ENCODE results near the gene RRAS2.

The RRAS2 gene

GRCh38 chr11:14378171-14378570 is 19.2 kb upstream of the RRAS2 start:
- H3K18ac ChIP-seq (ENCODE audit: low read length), result no peak overlapping the region
- H3K79me1 ChIP-seq (ENCODE audit: low read depth, low read length), result no peaks in the 10 kb centered on the region
- no peak overlapping the region for H2BK120ac ChIP-seq (ENCODE audit: low read depth, low read length)
- H3K4me3 ChIP-seq (ENCODE audit: low read length in 2 of 2), result peak overlapping the region in 1 of 2 donors; percentile 43
- H3K27ac ChIP-seq (replicated peaks; ENCODE audit: low read length), result no peak overlapping the region
- no peaks in the 10 kb centered on the region for H3K4me1 ChIP-seq (ENCODE audit: control insufficient read depth in 2 of 2, insufficient read depth in 1 of 2, low read depth in 1 of 2, low read length in 2 of 2)
- no peak overlapping the region for H3K4ac ChIP-seq (ENCODE audit: low read length)
- no peak for DNase-seq (ENCODE audit: low spot score)
- H3K14ac ChIP-seq (ENCODE audit: low read length), result no peak overlapping the region
- no peak overlapping the region for H2BK12ac ChIP-seq (ENCODE audit: low read length)
- no peak overlapping the region for H2BK15ac ChIP-seq (ENCODE audit: low read length)
- H4K91ac ChIP-seq (ENCODE audit: low read depth, low read length, poor library complexity), result no peak overlapping the region
- H3K27me3 ChIP-seq (ENCODE audit: control insufficient read depth in 3 of 3, insufficient read depth in 3 of 3, low read depth in 1 of 3, low read length in 3 of 3), result peaks cover 0 to 74% (median 17%) of the 10 kb centered on the region in 3 experiments
- H3K23ac ChIP-seq (ENCODE audit: low read depth, low read length, poor library complexity), result no peak overlapping the region
- H3K9me3 ChIP-seq (replicated peaks in 1 of 2; ENCODE audit: control insufficient read depth in 2 of 2, insufficient read depth in 1 of 2, low read depth in 1 of 2, low read length in 2 of 2), result peaks cover 2 to 3% of the 10 kb centered on the region in 2 donors
- no peak overlapping the region for H4K8ac ChIP-seq (ENCODE audit: low read depth, low read length)
- H2AK5ac ChIP-seq (ENCODE audit: low read depth, low read length), result no peak overlapping the region
- H2BK5ac ChIP-seq (ENCODE audit: low read length), result no peak overlapping the region
- H2AFZ ChIP-seq (ENCODE audit: low read length), result no peak overlapping the region
- H3K9ac ChIP-seq (ENCODE audit: low read depth, low read length, poor library complexity), result no peak overlapping the region
- no peaks in the 10 kb centered on the region for H3K36me3 ChIP-seq (replicated peaks in 1 of 2; ENCODE audit: control insufficient read depth in 2 of 2, insufficient read depth in 2 of 2, low read length in 2 of 2)
- H3K4me2 ChIP-seq (ENCODE audit: insufficient read depth, low read length, poor library complexity, severe bottlenecking), result no peak overlapping the region

GRCh38 chr11:14376920-14377319 is 17.9 kb upstream of the RRAS2 start:
- Histone ChIP-seq H3K4me3 (ENCODE audit: low read length in 2 of 2) (no peak overlapping the region), H3K4ac (ENCODE audit: low read length) (no peak overlapping the region), H3K4me1 (ENCODE audit: control insufficient read depth in 2 of 2, insufficient read depth in 1 of 2, low read depth in 1 of 2, low read length in 2 of 2) (no peaks in the 10 kb centered on the region), H3K27me3 (ENCODE audit: control insufficient read depth in 3 of 3, insufficient read depth in 3 of 3, low read depth in 1 of 3, low read length in 3 of 3) (peaks cover 0 to 66% (median 17%) of the 10 kb centered on the region in 3 experiments), H4K8ac (ENCODE audit: low read depth, low read length) (no peak overlapping the region), H3K27ac (replicated peaks; ENCODE audit: low read length) (no peak overlapping the region), H3K23ac (ENCODE audit: low read depth, low read length, poor library complexity) (no peak overlapping the region), H3K14ac (ENCODE audit: low read length) (no peak overlapping the region), H4K91ac (ENCODE audit: low read depth, low read length, poor library complexity) (no peak overlapping the region), H3K9me3 (replicated peaks in 1 of 2; ENCODE audit: control insufficient read depth in 2 of 2, insufficient read depth in 1 of 2, low read depth in 1 of 2, low read length in 2 of 2) (peaks cover 2 to 3% of the 10 kb centered on the region in 2 donors), H2BK5ac (ENCODE audit: low read length) (no peak overlapping the region), H3K9ac (ENCODE audit: low read depth, low read length, poor library complexity) (no peak overlapping the region), H3K36me3 (replicated peaks in 1 of 2; ENCODE audit: control insufficient read depth in 2 of 2, insufficient read depth in 2 of 2, low read length in 2 of 2) (no peaks in the 10 kb centered on the region), H3K4me2 (ENCODE audit: insufficient read depth, low read length, poor library complexity, severe bottlenecking) (no peak overlapping the region), H3K79me1 (ENCODE audit: low read depth, low read length) (no peaks in the 10 kb centered on the region), H3K18ac (ENCODE audit: low read length) (no peak overlapping the region), H2AK5ac (ENCODE audit: low read depth, low read length) (no peak overlapping the region), H2BK15ac (ENCODE audit: low read length) (no peak overlapping the region), H2AFZ (ENCODE audit: low read length) (no peak overlapping the region), H2BK120ac (ENCODE audit: low read depth, low read length) (no peak overlapping the region), H2BK12ac (ENCODE audit: low read length) (no peak overlapping the region)
- no CpG with 5 or more reads among the region's 2 CpGs for WGBS, 2 donors (ENCODE audit: extremely low coverage in 2 of 2, insufficient read length in 2 of 2, insufficient replicate concordance in 1 of 2)
- DNase-seq (ENCODE audit: low spot score), result no peak

GRCh38 chr11:14374922-14375830 is 16.2 kb upstream of the RRAS2 start:
- DNase-seq (ENCODE audit: low spot score), result no peak
- no peak overlapping the region for H4K91ac ChIP-seq (ENCODE audit: low read depth, low read length, poor library complexity)
- H3K79me1 ChIP-seq (ENCODE audit: low read depth, low read length), result no peaks in the 10 kb centered on the region
- H3K18ac ChIP-seq (ENCODE audit: low read length), result no peak overlapping the region
- no peak overlapping the region for H3K4me3 ChIP-seq (ENCODE audit: low read length in 2 of 2)
- no peak overlapping the region for H3K4ac ChIP-seq (ENCODE audit: low read length)
- H3K4me1 ChIP-seq (ENCODE audit: control insufficient read depth in 2 of 2, insufficient read depth in 1 of 2, low read depth in 1 of 2, low read length in 2 of 2), result no peaks in the 10 kb centered on the region
- H3K14ac ChIP-seq (ENCODE audit: low read length), result no peak overlapping the region
- H3K27ac ChIP-seq (replicated peaks; ENCODE audit: low read length), result no peak overlapping the region
- H3K23ac ChIP-seq (ENCODE audit: low read depth, low read length, poor library complexity), result no peak overlapping the region
- H2BK5ac ChIP-seq (ENCODE audit: low read length), result no peak overlapping the region
- H3K36me3 ChIP-seq (replicated peaks in 1 of 2; ENCODE audit: control insufficient read depth in 2 of 2, insufficient read depth in 2 of 2, low read length in 2 of 2), result no peaks in the 10 kb centered on the region
- H3K9ac ChIP-seq (ENCODE audit: low read depth, low read length, poor library complexity), result no peak overlapping the region
- H2BK12ac ChIP-seq (ENCODE audit: low read length), result no peak overlapping the region
- no peak overlapping the region for H2BK15ac ChIP-seq (ENCODE audit: low read length)
- H3K4me2 ChIP-seq (ENCODE audit: insufficient read depth, low read length, poor library complexity, severe bottlenecking), result no peak overlapping the region
- H3K27me3 ChIP-seq (ENCODE audit: control insufficient read depth in 3 of 3, insufficient read depth in 3 of 3, low read depth in 1 of 3, low read length in 3 of 3), result peaks cover 0 to 64% (median 4%) of the 10 kb centered on the region in 3 experiments
- no peak overlapping the region for H2AFZ ChIP-seq (ENCODE audit: low read length)
- WGBS, 2 donors (ENCODE audit: extremely low coverage in 2 of 2, insufficient read length in 2 of 2, insufficient replicate concordance in 1 of 2), result no CpG with 5 or more reads among the region's 4 CpGs
- no peak overlapping the region for H4K8ac ChIP-seq (ENCODE audit: low read depth, low read length)
- no peak overlapping the region for H2AK5ac ChIP-seq (ENCODE audit: low read depth, low read length)
- peaks cover 2 to 3% of the 10 kb centered on the region in 2 donors for H3K9me3 ChIP-seq (replicated peaks in 1 of 2; ENCODE audit: control insufficient read depth in 2 of 2, insufficient read depth in 1 of 2, low read depth in 1 of 2, low read length in 2 of 2)
- H2BK120ac ChIP-seq (ENCODE audit: low read depth, low read length), result no peak overlapping the region

- DNase-seq (ENCODE audit: low spot score), result no peak
- no peak overlapping the region for H2AFZ ChIP-seq (ENCODE audit: low read length)
- no peak overlapping the region for H2BK5ac ChIP-seq (ENCODE audit: low read length)
- no peaks in the 10 kb centered on the region for H3K4me1 ChIP-seq (ENCODE audit: control insufficient read depth in 2 of 2, insufficient read depth in 1 of 2, low read depth in 1 of 2, low read length in 2 of 2)
- WGBS, 2 donors (ENCODE audit: extremely low coverage in 2 of 2, insufficient read length in 2 of 2, insufficient replicate concordance in 1 of 2), result no CpG with 5 or more reads among the region's 2 CpGs
- H4K8ac ChIP-seq (ENCODE audit: low read depth, low read length), result no peak overlapping the region
- H3K23ac ChIP-seq (ENCODE audit: low read depth, low read length, poor library complexity), result no peak overlapping the region
- no peak overlapping the region for H2AK5ac ChIP-seq (ENCODE audit: low read depth, low read length)
- H3K9me3 ChIP-seq (replicated peaks in 1 of 2; ENCODE audit: control insufficient read depth in 2 of 2, insufficient read depth in 1 of 2, low read depth in 1 of 2, low read length in 2 of 2), result peaks cover 2 to 3% of the 10 kb centered on the region in 2 donors
- H3K27ac ChIP-seq (replicated peaks; ENCODE audit: low read length), result no peak overlapping the region
- H2BK120ac ChIP-seq (ENCODE audit: low read depth, low read length), result no peak overlapping the region
- no peaks in the 10 kb centered on the region for H3K79me1 ChIP-seq (ENCODE audit: low read depth, low read length)
- H3K27me3 ChIP-seq (ENCODE audit: control insufficient read depth in 3 of 3, insufficient read depth in 3 of 3, low read depth in 1 of 3, low read length in 3 of 3), result peaks cover 0 to 62% (median 2%) of the 10 kb centered on the region in 3 experiments
- H4K91ac ChIP-seq (ENCODE audit: low read depth, low read length, poor library complexity), result no peak overlapping the region
- H3K18ac ChIP-seq (ENCODE audit: low read length), result no peak overlapping the region
- no peak overlapping the region for H3K4me2 ChIP-seq (ENCODE audit: insufficient read depth, low read length, poor library complexity, severe bottlenecking)
- H3K4me3 ChIP-seq (ENCODE audit: low read length in 2 of 2), result no peak overlapping the region
- no peak overlapping the region for H2BK15ac ChIP-seq (ENCODE audit: low read length)
- no peak overlapping the region for H3K4ac ChIP-seq (ENCODE audit: low read length)
- no peak overlapping the region for H3K14ac ChIP-seq (ENCODE audit: low read length)
- H2BK12ac ChIP-seq (ENCODE audit: low read length), result no peak overlapping the region
- no peak overlapping the region for H3K9ac ChIP-seq (ENCODE audit: low read depth, low read length, poor library complexity)
- no peaks in the 10 kb centered on the region for H3K36me3 ChIP-seq (replicated peaks in 1 of 2; ENCODE audit: control insufficient read depth in 2 of 2, insufficient read depth in 2 of 2, low read length in 2 of 2)
Observed at GRCh38 chr11:14373941-14374646, 15.1 kb upstream of the RRAS2 start.

All from neuronal stem cell (in vitro differentiated cells).